HepG2 (cell line): Measurements from ENCODE around the gene WDR43. TPM values are rescaled to one million over a fixed set of nuclear protein-coding genes. Genes with fewer than 3 reads are reported as not detected.
A peak's percentile ranks its signal among the peaks of the same experiment; 100 is the strongest.

Experiments
- ATAC-seq: fragments of 200-7000 bp; cut with Tn5 transposase; 3 replicates; pipeline ENCODE4 v1.9.1; 2020; ENCODE audit warnings: mild to moderate bottlenecking, moderate library complexity
- BruUV-seq: library from RNA; stranded (reverse); fragments of 400-500 nt; replicated peaks from 2 replicates; lab custom pipeline; 2021; lab: Mats Ljungman, UMichigan
- CTCF ChIA-PET: fragments of 300-600 bp; formaldehyde crosslinking; extraction: SDS; loops from one replicate; lab custom pipeline; 2021; ENCODE audit warnings: low total read pairs, inconsistent platforms, low intra/inter-chr PET ratio; lab: Yijun Ruan, JAX
- POLR2A ChIA-PET: fragments of 350-600 bp; sonication (Branson Sonifier 250); formaldehyde crosslinking; loops from one replicate; lab custom pipeline; 2020; ENCODE audit warnings: antibody characterized with exemption, inconsistent platforms; lab: Yijun Ruan, JAX
- DNase-seq: peaks from one replicate; pipeline ENCODE4 v3.0.0-alpha.2; 2015; ENCODE audit warnings: low spot score
- FAIRE-seq: peaks from 3 replicates; lab custom pipeline; 2011; peaks lifted over from hg19 to GRCh38; lab: Jason Lieb, UNC
- H2AFZ ChIP-seq: one replicate; pipeline ENCODE4 v1.6.1; 2011; ENCODE audit warnings: low read length, inconsistent platforms
- H3K27ac ChIP-seq: fragments of 300-600 bp; 3 replicates; pipeline ENCODE4 v1.8.0; 2011; ENCODE audit warnings: mixed run types, mild to moderate bottlenecking, mixed read lengths, low read length, inconsistent platforms; ENCODE audit not compliant: insufficient read depth; ENCODE audit errors: extremely low read length
- H3K27me3 ChIP-seq, 2 experiments: fragments of 200-600 bp in 1 of 2; 2 replicates in 1 of 2; 3 replicates in 1 of 2; pipeline versions ENCODE4 v1.6.0 to v1.8.0; 2011; ENCODE audit warnings: low read length in 2 of 2, mild to moderate bottlenecking in 2 of 2, moderate library complexity in 2 of 2, inconsistent platforms in 1 of 2; ENCODE audit not compliant: insufficient read depth in 2 of 2, control insufficient read depth in 1 of 2
- H3K36me3 ChIP-seq, 2 experiments: fragments of 200-600 bp in 1 of 2; replicated peaks in 1 of 2; 2 replicates in 1 of 2; 3 replicates in 1 of 2; pipeline versions ENCODE4 v1.5.1 to v1.8.0; 2011; ENCODE audit warnings: low read length in 2 of 2, inconsistent platforms in 1 of 2; ENCODE audit not compliant: insufficient read depth in 2 of 2, control insufficient read depth in 1 of 2
- H3K4me1 ChIP-seq: 2 replicates; pipeline ENCODE4 v1.5.1; 2012; ENCODE audit warnings: low read length, inconsistent platforms; ENCODE audit not compliant: insufficient read depth
- H3K4me2 ChIP-seq: 2 replicates; pipeline ENCODE4 v1.6.0; 2011; ENCODE audit warnings: low read depth, low read length, inconsistent platforms
- H3K4me3 ChIP-seq, 3 experiments: fragments of 200-600 bp in 1 of 3; sonication (generic), shearing (Covaris generic) in 1 of 3; replicated peaks in 1 of 3; 2 replicates each; pipeline ENCODE4 v1.5.1; 2011 to 2016; ENCODE audit warnings: low read length in 3 of 3, inconsistent platforms in 2 of 3, low read depth in 2 of 3, mild to moderate bottlenecking in 2 of 3, control low read depth in 1 of 3, mixed read lengths in 1 of 3; ENCODE audit not compliant: insufficient read depth in 1 of 3
- H3K79me2 ChIP-seq: one replicate; pipeline ENCODE4 v1.6.1; 2011; ENCODE audit warnings: low read length, inconsistent platforms; ENCODE audit not compliant: insufficient read depth
- H3K9ac ChIP-seq: 2 replicates; pipeline ENCODE4 v1.6.0; 2011; ENCODE audit warnings: mild to moderate bottlenecking, low read depth, low read length, inconsistent platforms; ENCODE audit not compliant: insufficient read depth
- H3K9me3 ChIP-seq: 2 replicates; pipeline ENCODE4 v1.5.1; 2012; ENCODE audit warnings: mild to moderate bottlenecking, low read length
- H4K20me1 ChIP-seq: 2 replicates; pipeline ENCODE4 v1.6.0; 2011; ENCODE audit warnings: inconsistent platforms, mild to moderate bottlenecking, low read length, moderate library complexity; ENCODE audit not compliant: insufficient read depth
- CHCHD3 ChIP-seq: sonication (generic); formaldehyde crosslinking; IDR thresholded peaks from 2 replicates; pipeline ENCODE4 v1.8.0; 2022; ENCODE audit warnings: mild to moderate bottlenecking, missing genetic modification reagents, moderate library complexity
- GTF3A ChIP-seq: sonication (generic); formaldehyde crosslinking; conservative IDR thresholded peaks from 2 replicates; pipeline ENCODE4 v1.4.0; 2020; ENCODE audit warnings: mild to moderate bottlenecking, missing genetic modification reagents
- NRL ChIP-seq: sonication (generic); formaldehyde crosslinking; IDR thresholded peaks from 2 replicates; pipeline ENCODE4 v1.5.0; 2020; ENCODE audit warnings: missing genetic modification reagents, mild to moderate bottlenecking, moderate library complexity, borderline replicate concordance
- RBM39 ChIP-seq: fragments of 200-400 bp; formaldehyde crosslinking; IDR thresholded peaks from one replicate; pipeline ENCODE4 v1.6.1; 2018; ENCODE audit warnings: antibody characterized with exemption, mild to moderate bottlenecking, low read depth, low read length; ENCODE audit not compliant: poor library complexity, severe bottlenecking
- ZBTB8A ChIP-seq: sonication (generic); formaldehyde crosslinking; IDR thresholded peaks from 2 replicates; pipeline ENCODE4 v1.4.0; 2020; ENCODE audit warnings: mild to moderate bottlenecking, low read depth, missing genetic modification reagents, borderline replicate concordance
- ZNF30 ChIP-seq: sonication (generic); formaldehyde crosslinking; IDR thresholded peaks from 2 replicates; pipeline ENCODE4 v1.5.0; 2020; ENCODE audit warnings: mild to moderate bottlenecking, missing genetic modification reagents
- ZNF383 ChIP-seq: sonication (generic); formaldehyde crosslinking; IDR thresholded peaks from 2 replicates; pipeline ENCODE4 v1.4.0; 2020; ENCODE audit warnings: missing genetic modification reagents, mild to moderate bottlenecking, borderline replicate concordance
- ZNF775 ChIP-seq: sonication (generic); formaldehyde crosslinking; IDR thresholded peaks from 2 replicates; pipeline ENCODE4 v1.4.0; 2020; ENCODE audit warnings: missing genetic modification reagents, mild to moderate bottlenecking, moderate library complexity, borderline replicate concordance
- WGBS: methylation state at CpG from one replicate; pipeline ENCODE4 v1.1.6; 2017; ENCODE audit warnings: low lambda C conversion rate; 5-methylcytosine and 5-hydroxymethylcytosine counted together
- in situ Hi-C: cut with HindIII; loops from 2 replicates; pipeline ENCODE4 v1.10.0; 2017; ENCODE audit warnings: low pct_unique_long_range_greater_than_20kb; ENCODE audit not compliant: extremely low pct_ligation_motif_present
- intact Hi-C: fragments of 100-400 bp; cut with micrococcal nuclease; formaldehyde crosslinking; loops from one replicate; pipeline ENCODE4 v1.10.0; 2022; ENCODE audit not compliant: unreplicated experiment
- polyA plus RNA-seq, 8 experiments: library from polyadenylated mRNA; depleted of rRNA in 3 of 8; stranded (reverse) in 7 of 8; unstranded in 1 of 8; fragments of >200 nt; fragmentation: Illumina TruSeq in 4 of 8; extraction: Trizol in 4 of 8; gene quantifications; 2 replicates each; pipeline versions ENCODE4 v1.2.1 to v1.2.3, GENCODE V29; 2011 to 2016; ENCODE audit warnings: low read depth in 4 of 8, missing spikeins in 1 of 8, mixed read lengths in 1 of 8; ENCODE audit not compliant: insufficient read depth in 1 of 8
- total RNA-seq, 5 experiments: library from RNA; depleted of rRNA; stranded (reverse); fragments of >200 nt; fragmentation: Illumina TruSeq; extraction: Trizol; gene quantifications; 2 replicates each; pipeline ENCODE4 v1.2.3, GENCODE V29; 2016; ENCODE audit warnings: low read depth in 1 of 5
- TF ChIP-seq, protein P1 (sequence below), 2 experiments: sonication (generic) in 1 of 2; formaldehyde crosslinking in 1 of 2; IDR thresholded peaks; 2 replicates each; pipeline versions ENCODE4 v1.4.0 to v1.6.1; 2016 to 2020; ENCODE audit warnings: borderline replicate concordance in 1 of 2, low read depth in 1 of 2, mild to moderate bottlenecking in 1 of 2, missing genetic modification reagents in 1 of 2
- TF ChIP-seq, protein P2 (sequence below): sonication (generic); formaldehyde crosslinking; conservative IDR thresholded peaks from 2 replicates; pipeline ENCODE4 v1.8.1; 2023; ENCODE audit warnings: missing genetic modification reagents

WDR43 gene
- total and polyA plus RNA-seq, 2 of the 13 experiments (the other 11 are each of a cell fraction or from before 2014, with no cell fraction given): 121 to 167 TPM

DNA sequence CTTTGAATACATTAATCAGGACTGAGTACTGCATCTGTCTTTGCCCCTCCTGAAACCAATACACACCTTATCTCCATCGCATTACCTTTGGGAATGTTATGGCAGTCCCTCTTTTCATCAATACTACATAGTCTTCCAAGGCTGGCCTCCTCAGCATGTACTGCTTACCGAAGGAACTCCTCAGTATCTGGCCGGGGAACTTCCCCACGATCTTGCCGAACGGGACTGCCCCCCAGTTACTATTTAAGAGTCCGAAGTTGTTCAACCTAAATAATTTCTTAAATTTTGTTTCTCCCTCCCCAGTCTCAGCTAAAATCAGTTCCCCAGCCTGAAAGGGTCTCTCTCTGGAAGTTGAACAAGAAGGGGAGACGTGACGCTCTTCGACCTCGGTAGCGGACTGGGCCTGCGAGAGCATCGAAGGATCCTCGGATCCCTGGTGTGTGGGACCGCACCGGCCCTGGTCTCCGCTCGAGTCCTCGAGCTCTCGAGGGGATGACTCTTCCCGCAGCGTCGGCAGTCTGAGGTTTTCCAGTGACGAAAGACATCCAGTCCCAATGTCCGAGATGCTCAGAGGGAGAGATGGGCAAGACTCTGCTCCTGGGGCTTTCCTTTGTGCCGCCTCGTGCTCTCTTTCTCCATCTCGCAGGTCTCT is 24.8 kb upstream of the WDR43 start:
- TSS peak; percentile 67 for BruUV-seq
- peak; percentile 47 for ATAC-seq
- in situ Hi-C loops (no loop called here), intact Hi-C loops (loop anchor here (1.0 kb wide), 2 partner anchors 25 to 29 kb away; partner anchors contain the start of gene WDR43)
- POLR2A ChIA-PET: interaction anchor here (0.8 to 2.8 kb wide), 12 partner anchors 8 to 118 kb away, joined by 3 to 52 read pairs (median 4); partner anchors contain the start of genes PPP1CB and WDR43
- Histone ChIP-seq H3K4me2 (peak overlapping the region; percentile 82), H3K4me1 (peaks cover 52% of the 10 kb centered on the region), H3K27me3 (no peaks in the 10 kb centered on the region; a peak in 1 of 5 replicates), H3K9me3 (no peaks in the 10 kb centered on the region), H3K9ac (peak overlapping the region; percentile 84), H3K36me3 (peaks cover 2 to 10% of the 10 kb centered on the region in 2 experiments; a peak in 3 of 5 replicates), H3K79me2 (peaks cover 37% of the 10 kb centered on the region), H4K20me1 (no peaks in the 10 kb centered on the region), H3K27ac (peak overlapping the region; percentile 73), H3K4me3 (peak overlapping the region; percentile 88 to 98 (median 92)), H2AFZ (peak overlapping the region; percentile 73)
- CTCF ChIA-PET: no interaction called here
- DNase-seq: no peak
- peak; percentile 54 for FAIRE-seq
- 1% methylated on average over 29 of the region's 29 CpGs for WGBS
- TF ChIP-seq ZNF775 (CRISPR knock-in tag): peak; percentile 29; the same call in 1 of the 2 replicates
- TF ChIP-seq, protein P1, sequence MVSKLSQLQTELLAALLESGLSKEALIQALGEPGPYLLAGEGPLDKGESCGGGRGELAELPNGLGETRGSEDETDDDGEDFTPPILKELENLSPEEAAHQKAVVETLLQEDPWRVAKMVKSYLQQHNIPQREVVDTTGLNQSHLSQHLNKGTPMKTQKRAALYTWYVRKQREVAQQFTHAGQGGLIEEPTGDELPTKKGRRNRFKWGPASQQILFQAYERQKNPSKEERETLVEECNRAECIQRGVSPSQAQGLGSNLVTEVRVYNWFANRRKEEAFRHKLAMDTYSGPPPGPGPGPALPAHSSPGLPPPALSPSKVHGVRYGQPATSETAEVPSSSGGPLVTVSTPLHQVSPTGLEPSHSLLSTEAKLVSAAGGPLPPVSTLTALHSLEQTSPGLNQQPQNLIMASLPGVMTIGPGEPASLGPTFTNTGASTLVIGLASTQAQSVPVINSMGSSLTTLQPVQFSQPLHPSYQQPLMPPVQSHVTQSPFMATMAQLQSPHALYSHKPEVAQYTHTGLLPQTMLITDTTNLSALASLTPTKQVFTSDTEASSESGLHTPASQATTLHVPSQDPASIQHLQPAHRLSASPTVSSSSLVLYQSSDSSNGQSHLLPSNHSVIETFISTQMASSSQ (IDR thresholded peaks at IDR 0.05; ENCODE audit: low read depth): no peak; the same call in 1 of the 2 replicates
- TF ChIP-seq, protein P1 (CRISPR knock-in tag; IDR thresholded peaks at IDR 0.05; ENCODE audit: borderline replicate concordance): 0 out of 2 replicates have a peak, but pooled peaks have one; percentile 53
- TF ChIP-seq, protein P2, sequence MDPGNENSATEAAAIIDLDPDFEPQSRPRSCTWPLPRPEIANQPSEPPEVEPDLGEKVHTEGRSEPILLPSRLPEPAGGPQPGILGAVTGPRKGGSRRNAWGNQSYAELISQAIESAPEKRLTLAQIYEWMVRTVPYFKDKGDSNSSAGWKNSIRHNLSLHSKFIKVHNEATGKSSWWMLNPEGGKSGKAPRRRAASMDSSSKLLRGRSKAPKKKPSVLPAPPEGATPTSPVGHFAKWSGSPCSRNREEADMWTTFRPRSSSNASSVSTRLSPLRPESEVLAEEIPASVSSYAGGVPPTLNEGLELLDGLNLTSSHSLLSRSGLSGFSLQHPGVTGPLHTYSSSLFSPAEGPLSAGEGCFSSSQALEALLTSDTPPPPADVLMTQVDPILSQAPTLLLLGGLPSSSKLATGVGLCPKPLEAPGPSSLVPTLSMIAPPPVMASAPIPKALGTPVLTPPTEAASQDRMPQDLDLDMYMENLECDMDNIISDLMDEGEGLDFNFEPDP (CRISPR knock-in tag): 0 out of 2 replicates have a peak, but pooled peaks have one; percentile 84
- TF ChIP-seq ZBTB8A (CRISPR knock-in tag): peak; percentile 92; the same call in 1 of the 2 replicates
- no peak for TF ChIP-seq CHCHD3
- TF ChIP-seq ZNF383 (CRISPR knock-in tag): peak; percentile 97
- peak; percentile 95 for TF ChIP-seq GTF3A
- TF ChIP-seq RBM39: no peak
- TF ChIP-seq ZNF30 (CRISPR knock-in tag): 0 out of 2 replicates have a peak, but pooled peaks have one; percentile 17
- TF ChIP-seq NRL (CRISPR knock-in tag): peak; percentile 92
